ENCODE data around the gene ATP9B.

Gene ATP9B

GRCh38 chr18:79382681-79383387, 313.6 kb downstream of the ATP9B start:
- no peak for DNase-seq (ENCODE audit: low spot score)

GRCh38 chr18:79383388-79384056, 314.3 kb downstream of the ATP9B start:
- DNase-seq (ENCODE audit: low spot score) = no peak

- DNase-seq (ENCODE audit: low spot score) = no peak
Observed at GRCh38 chr18:79384151-79384807, 315.1 kb downstream of the ATP9B start.

- DNase-seq (ENCODE audit: low spot score) = no peak
Observed at GRCh38 chr18:79384834-79385233, 315.6 kb downstream of the ATP9B start.

GRCh38 chr18:79385326-79385707, 316.1 kb downstream of the ATP9B start:
- DNase-seq (ENCODE audit: low spot score) = no peak

- no peak for DNase-seq (ENCODE audit: low spot score)
Observed at GRCh38 chr18:79385708-79386341, 316.6 kb downstream of the ATP9B start.

- no peak for DNase-seq (ENCODE audit: low spot score)
Observed at GRCh38 chr18:79386547-79386946, 317.4 kb downstream of the ATP9B start.

- no peak for DNase-seq (ENCODE audit: low spot score)
Observed at GRCh38 chr18:79387214-79387613, 318.0 kb downstream of the ATP9B start.

GRCh38 chr18:79387615-79388014, 318.4 kb downstream of the ATP9B start:
- no peak for DNase-seq (ENCODE audit: low spot score)

GRCh38 chr18:79388043-79388442, 318.8 kb downstream of the ATP9B start:
- DNase-seq (ENCODE audit: low spot score) = no peak

GRCh38 chr18:79389689-79390088, 320.5 kb downstream of the ATP9B start:
- no peak for DNase-seq (ENCODE audit: low spot score)

- DNase-seq (ENCODE audit: low spot score) = no peak
Observed at GRCh38 chr18:79392226-79392625, 323.0 kb downstream of the ATP9B start.

GRCh38 chr18:79393181-79393634, 324.0 kb downstream of the ATP9B start:
- DNase-seq (ENCODE audit: low spot score) = no peak

GRCh38 chr18:79393635-79394533, 324.7 kb downstream of the ATP9B start:
- DNase-seq (ENCODE audit: low spot score) = no peak

GRCh38 chr18:79394534-79395307, 325.5 kb downstream of the ATP9B start:
- DNase-seq (ENCODE audit: low spot score) = no peak

- no peak for DNase-seq (ENCODE audit: low spot score)
Observed at GRCh38 chr18:79395308-79395640, 326.1 kb downstream of the ATP9B start.

- no peak for DNase-seq (ENCODE audit: low spot score)
Observed at GRCh38 chr18:79395761-79396404, 326.7 kb downstream of the ATP9B start, which contains the start of gene NFATC1. NFATC1 (plus strand) TSS chr18:79395930; CDS start chr18:79396225, 295 bp downstream.

- DNase-seq (ENCODE audit: low spot score) = no peak
Observed at GRCh38 chr18:79396431-79397246, 327.4 kb downstream of the ATP9B start.

GRCh38 chr18:79397247-79397829, 328.1 kb downstream of the ATP9B start:
- DNase-seq (ENCODE audit: low spot score) = no peak
